Gastroesophageal sphincter (tissue), 4 donors: ENCODE data around the gene SPACA5B. TPM values are rescaled to one million over a fixed set of nuclear protein-coding genes. Genes with fewer than 3 reads are reported as not detected.
"Not testable (repeated sequence)": the region's sequence is repeated elsewhere in the genome, so short reads cannot be mapped to it uniquely, and the experiment has no call there.

Experiments
- ATAC-seq: fragments of 150-250 bp; one replicate; pipeline ENCODE4 v1.9.1; 2016; ENCODE audit warnings: mild to moderate bottlenecking, moderate library complexity
- H3K27ac ChIP-seq, 4 donors: fragments of 200-600 bp; sonication (generic) in 3 of 4; 1 replicate in 3 of 4; 2 replicates in 1 of 4; pipeline ENCODE4 v1.5.1; 2016 to 2019
- H3K27me3 ChIP-seq: fragments of 200-600 bp; sonication (generic); one replicate; pipeline ENCODE4 v1.5.1; 2019
- H3K36me3 ChIP-seq, 2 donors: fragments of 200-600 bp; sonication (generic); one replicate each; pipeline ENCODE4 v1.5.1; 2019; ENCODE audit warnings: control low read depth in 1 of 2
- H3K4me1 ChIP-seq, 3 donors: fragments of 200-600 bp; sonication (generic); 1 replicate in 2 of 3; 2 replicates in 1 of 3; pipeline ENCODE4 v1.5.1; 2016 to 2019; ENCODE audit warnings: control low read depth in 2 of 3
- H3K4me3 ChIP-seq, 2 donors: fragments of 200-600 bp; sonication (generic); one replicate each; pipeline ENCODE4 v1.5.1; 2019; ENCODE audit warnings: mild to moderate bottlenecking in 1 of 2, moderate library complexity in 1 of 2
- H3K9me3 ChIP-seq, 3 donors: fragments of 200-600 bp; sonication (generic); one replicate each; pipeline ENCODE4 v1.5.1; 2017 to 2019; ENCODE audit warnings: control low read depth in 2 of 3
- EP300 ChIP-seq: sonication (generic); formaldehyde crosslinking; IDR thresholded peaks from one replicate; pipeline ENCODE4 v1.6.1; 2017; ENCODE audit warnings: antibody characterized with exemption, mild to moderate bottlenecking
- POLR2A ChIP-seq, 2 donors: fragments of 450-650 bp; IDR thresholded peaks; one replicate each; pipeline ENCODE4 v1.6.1; 2017; ENCODE audit warnings: antibody characterized with exemption in 2 of 2, mild to moderate bottlenecking in 2 of 2, moderate library complexity in 1 of 2
- POLR2AphosphoS5 ChIP-seq: sonication (generic); formaldehyde crosslinking; IDR thresholded peaks from one replicate; pipeline ENCODE4 v1.6.1; 2017; ENCODE audit warnings: antibody characterized with exemption
- WGBS, 2 donors: methylation state at CpG; one replicate each; pipeline ENCODE4 v1.1.5; 2018; ENCODE audit warnings: low coverage in 1 of 2; 5-methylcytosine and 5-hydroxymethylcytosine counted together
- total RNA-seq, 4 donors: library from RNA; depleted of rRNA; stranded (reverse); fragments of >200 nt; gene quantifications; one replicate each; pipeline ENCODE4 v1.1.0, GENCODE V29; 2016
- TF ChIP-seq, protein P1 (sequence below), 4 experiments: fragments of 200-600 bp in 2 of 4; fragments of 450-650 bp in 2 of 4; sonication (generic) in 1 of 4; IDR thresholded peaks; one replicate each; pipeline ENCODE4 v1.5.1; 2017 to 2019; ENCODE audit warnings: antibody characterized with exemption in 4 of 4, mild to moderate bottlenecking in 2 of 4, moderate library complexity in 2 of 4

SPACA5B gene
- total RNA-seq, 4 donors from 2014 or later = not detected

DNA sequence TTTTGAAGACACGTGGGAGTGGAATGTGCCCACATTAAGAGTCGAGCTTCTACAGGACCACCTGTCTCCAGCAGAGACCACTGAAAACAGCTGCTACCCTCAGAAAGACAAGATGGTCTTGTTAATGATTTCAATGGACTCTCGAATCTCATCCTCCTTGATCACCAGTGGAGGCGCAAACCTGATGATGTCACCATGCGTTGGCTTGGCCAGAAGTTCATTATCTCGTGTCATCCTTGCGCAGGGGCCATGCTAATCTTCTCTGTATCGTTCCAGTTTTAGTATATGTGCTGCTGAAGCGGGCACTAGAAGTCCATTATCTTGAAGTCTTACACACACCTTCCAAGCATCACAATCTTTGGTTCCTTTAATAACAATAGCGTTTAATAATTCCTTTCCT, 23.3 kb downstream of the SPACA5B start:
- TF ChIP-seq POLR2A (IDR thresholded peaks at IDR 0.05) = no peak
- H3K27me3 ChIP-seq = no peaks in the 10 kb centered on the region
- no peak overlapping the region for H3K4me3 ChIP-seq
- H3K4me1 ChIP-seq = no peaks in the 10 kb centered on the region
- WGBS, 2 donors = 73 to 78% methylated on average over 4 to 7 of the region's 10 CpGs
- H3K36me3 ChIP-seq = no peaks in the 10 kb centered on the region
- no peaks in the 10 kb centered on the region for H3K9me3 ChIP-seq
- H3K27ac ChIP-seq = no peak overlapping the region
- no peak for ATAC-seq

DNA sequence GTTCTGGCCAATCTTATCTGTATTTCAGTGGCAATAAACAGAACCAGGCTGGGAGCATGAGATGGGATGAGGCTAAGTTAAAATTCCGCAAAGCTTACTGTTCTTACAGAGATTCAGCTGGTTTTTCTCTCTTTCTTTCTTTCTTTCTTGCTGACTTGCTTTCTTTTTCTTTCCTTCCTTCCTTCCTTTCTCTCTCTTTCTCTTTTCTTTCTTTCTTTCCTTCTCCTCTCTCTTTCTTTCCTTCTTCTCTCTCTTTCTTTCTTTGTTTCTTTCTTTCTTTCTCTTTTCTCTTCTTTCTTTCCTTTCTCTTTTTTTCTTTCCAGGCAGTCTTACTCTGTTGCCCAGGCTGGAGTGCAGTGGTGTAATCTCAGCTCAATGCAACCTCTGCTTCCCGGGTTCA, 24.4 kb downstream of the SPACA5B start:
- no peaks in the 10 kb centered on the region for H3K4me1 ChIP-seq
- TF ChIP-seq EP300 (no peak), POLR2AphosphoS5 (no peak), POLR2A (IDR thresholded peaks at IDR 0.05) (no peak)
- TF ChIP-seq, protein P1, sequence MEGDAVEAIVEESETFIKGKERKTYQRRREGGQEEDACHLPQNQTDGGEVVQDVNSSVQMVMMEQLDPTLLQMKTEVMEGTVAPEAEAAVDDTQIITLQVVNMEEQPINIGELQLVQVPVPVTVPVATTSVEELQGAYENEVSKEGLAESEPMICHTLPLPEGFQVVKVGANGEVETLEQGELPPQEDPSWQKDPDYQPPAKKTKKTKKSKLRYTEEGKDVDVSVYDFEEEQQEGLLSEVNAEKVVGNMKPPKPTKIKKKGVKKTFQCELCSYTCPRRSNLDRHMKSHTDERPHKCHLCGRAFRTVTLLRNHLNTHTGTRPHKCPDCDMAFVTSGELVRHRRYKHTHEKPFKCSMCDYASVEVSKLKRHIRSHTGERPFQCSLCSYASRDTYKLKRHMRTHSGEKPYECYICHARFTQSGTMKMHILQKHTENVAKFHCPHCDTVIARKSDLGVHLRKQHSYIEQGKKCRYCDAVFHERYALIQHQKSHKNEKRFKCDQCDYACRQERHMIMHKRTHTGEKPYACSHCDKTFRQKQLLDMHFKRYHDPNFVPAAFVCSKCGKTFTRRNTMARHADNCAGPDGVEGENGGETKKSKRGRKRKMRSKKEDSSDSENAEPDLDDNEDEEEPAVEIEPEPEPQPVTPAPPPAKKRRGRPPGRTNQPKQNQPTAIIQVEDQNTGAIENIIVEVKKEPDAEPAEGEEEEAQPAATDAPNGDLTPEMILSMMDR (IDR thresholded peaks at IDR 0.05) = no peak
- no peaks in the 10 kb centered on the region for H3K9me3 ChIP-seq
- no peaks in the 10 kb centered on the region for H3K27me3 ChIP-seq
- WGBS, 2 donors = 100% methylated on average over 1 of the region's 2 CpGs; no CpG with 5 or more reads in 1 of the 2 donors
- no peak for ATAC-seq
- no peak overlapping the region for H3K27ac ChIP-seq
- H3K4me3 ChIP-seq = no peak overlapping the region
- no peaks in the 10 kb centered on the region for H3K36me3 ChIP-seq

DNA sequence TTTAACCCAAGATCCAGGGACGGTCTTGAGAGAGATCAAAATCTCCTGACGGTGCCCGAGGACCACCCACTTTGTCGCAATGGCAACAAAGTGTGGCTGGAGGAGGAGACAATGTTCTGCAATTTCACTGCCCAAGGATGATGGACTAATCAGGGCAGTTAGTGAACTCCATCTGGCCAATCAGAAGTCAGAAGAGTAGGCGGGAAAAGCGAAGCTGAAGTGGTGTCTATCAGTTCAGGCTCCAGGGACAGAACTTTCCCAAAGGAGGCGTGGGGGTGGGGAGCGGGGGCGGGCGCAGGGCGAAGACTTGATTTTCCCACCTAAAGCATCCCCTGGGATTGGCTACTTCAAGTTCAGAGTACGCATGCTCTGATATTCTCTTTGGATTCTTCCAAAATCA, 25.6 kb downstream of the SPACA5B start:
- Histone ChIP-seq H3K27me3 (no peaks in the 10 kb centered on the region), H3K36me3 (no peaks in the 10 kb centered on the region), H3K4me3 (no peak overlapping the region), H3K27ac (no peak overlapping the region), H3K4me1 (no peaks in the 10 kb centered on the region), H3K9me3 (no peaks in the 10 kb centered on the region)
- TF ChIP-seq EP300 (no peak), POLR2A (IDR thresholded peaks at IDR 0.05) (no peak), POLR2AphosphoS5 (no peak)
- TF ChIP-seq, protein P1 (IDR thresholded peaks at IDR 0.05) = no peak
- 86 to 93% methylated on average over 3 to 4 of the region's 12 CpGs for WGBS, 2 donors
- no peak for ATAC-seq

GRCh38 chrX:48165241-48165640, 34.8 kb downstream of the SPACA5B start:
- Histone ChIP-seq H3K9me3 (no peaks in the 10 kb centered on the region), H3K4me3 (no peak overlapping the region), H3K4me1 (no peaks in the 10 kb centered on the region), H3K27me3 (no peaks in the 10 kb centered on the region), H3K36me3 (no peaks in the 10 kb centered on the region), H3K27ac (no peak overlapping the region)
- ATAC-seq = no peak
- WGBS, 2 donors = 65 to 87% methylated on average over 2 to 3 of the region's 12 CpGs
- no peak for TF ChIP-seq POLR2A (IDR thresholded peaks at IDR 0.05)
- TF ChIP-seq EP300 = no peak
- TF ChIP-seq, protein P1 (IDR thresholded peaks at IDR 0.05) = no peak
- no peak for TF ChIP-seq POLR2AphosphoS5

DNA sequence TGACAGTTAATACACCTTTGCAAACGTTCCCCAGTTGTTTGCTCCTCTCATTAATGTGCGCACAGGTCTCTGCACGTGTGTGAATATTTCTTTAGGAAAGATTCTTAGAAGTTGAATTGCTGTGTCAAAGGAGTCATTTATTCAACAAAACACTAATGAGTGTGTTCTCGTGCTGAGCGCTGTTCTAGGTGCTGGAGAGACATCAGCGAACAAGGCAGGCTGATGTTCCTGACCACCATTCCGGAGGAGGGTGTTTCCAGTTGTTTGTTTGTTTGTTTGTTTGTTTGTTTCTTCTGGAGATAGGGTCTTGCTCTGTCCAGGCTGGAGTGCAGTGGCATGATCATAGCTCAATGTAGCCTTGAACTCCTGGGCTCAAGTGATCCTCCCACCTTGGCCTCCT, 35.9 kb downstream of the SPACA5B start:
- WGBS, 2 donors = 73% methylated on average over 4 of the region's 7 CpGs; no CpG with 5 or more reads in 1 of the 2 donors
- ATAC-seq, H3K27ac ChIP-seq: not testable (repeated sequence)

GRCh38 chrX:48179691-48180090, 49.3 kb downstream of the SPACA5B start:
- WGBS, 2 donors = 63% methylated on average over 2 of the region's 4 CpGs; no CpG with 5 or more reads in 1 of the 2 donors
- no peak overlapping the region for H3K4me3 ChIP-seq
- no peaks in the 10 kb centered on the region for H3K4me1 ChIP-seq
- no peaks in the 10 kb centered on the region for H3K27me3 ChIP-seq
- no peaks in the 10 kb centered on the region for H3K9me3 ChIP-seq
- ATAC-seq = no peak
- TF ChIP-seq POLR2AphosphoS5 (no peak), EP300 (no peak), POLR2A (IDR thresholded peaks at IDR 0.05) (no peak)
- TF ChIP-seq, protein P1 (IDR thresholded peaks at IDR 0.05) = no peak
- no peaks in the 10 kb centered on the region for H3K36me3 ChIP-seq
- H3K27ac ChIP-seq = no peak overlapping the region

More for the DNA sequence above, 35.9 kb downstream of the SPACA5B start:
- H3K4me3 ChIP-seq, H3K36me3 ChIP-seq, H3K9me3 ChIP-seq, H3K27me3 ChIP-seq, H3K4me1 ChIP-seq: not testable (repeated sequence)
